ENCODE measurements around the gene ASMTL.

Gene ASMTL

GRCh38 chrX:1403228-1403627 lies 49.5 kb downstream of the ASMTL start:
- DNase-seq: no peak

GRCh38 chrX:1401611-1402430 lies 50.9 kb downstream of the ASMTL start:
- no peak for DNase-seq

GRCh38 chrX:1400742-1401471 lies 51.8 kb downstream of the ASMTL start:
- DNase-seq: no peak

- no peak for DNase-seq
These were observed 52.7 kb downstream of the ASMTL start for GRCh38 chrX:1400049-1400448.

GRCh38 chrX:1398431-1399340 lies 54.0 kb downstream of the ASMTL start:
- DNase-seq: no peak

GRCh38 chrX:1397441-1398270 lies 55.1 kb downstream of the ASMTL start:
- no peak for DNase-seq

GRCh38 chrX:1397001-1397400 lies 55.7 kb downstream of the ASMTL start:
- no peak for DNase-seq

- DNase-seq: no peak
These were observed 57.0 kb downstream of the ASMTL start for GRCh38 chrX:1395646-1396216.

- DNase-seq: no peak
These were observed 57.8 kb downstream of the ASMTL start for GRCh38 chrX:1394731-1395501.

- no peak for DNase-seq
These were observed 58.7 kb downstream of the ASMTL start for GRCh38 chrX:1393871-1394615.

GRCh38 chrX:1392376-1393068 lies 60.2 kb downstream of the ASMTL start:
- DNase-seq: peak; percentile 88

GRCh38 chrX:1391707-1392375 lies 60.9 kb downstream of the ASMTL start, which contains the start of gene SLC25A6:
Gene SLC25A6, minus strand, starts transcription at chrX:1392113. Its CDS starts 104 bp downstream, at chrX:1392009.
- DNase-seq: peak; percentile 99

GRCh38 chrX:1391370-1391706 lies 61.4 kb downstream of the ASMTL start:
- peak; percentile 96 for DNase-seq

- DNase-seq: no peak
These were observed 61.9 kb downstream of the ASMTL start for GRCh38 chrX:1390621-1391369.

- no peak for DNase-seq
These were observed 62.8 kb downstream of the ASMTL start for GRCh38 chrX:1389993-1390285.

GRCh38 chrX:1389181-1389992 lies 63.3 kb downstream of the ASMTL start:
- DNase-seq: no peak

GRCh38 chrX:1388651-1389050 lies 64.1 kb downstream of the ASMTL start:
- no peak for DNase-seq

Measured in femur (tissue), 1 donor.